ENCODE results near the gene ISYNA1. TPM values are rescaled to one million over a fixed set of nuclear protein-coding genes. Genes with fewer than 3 reads are reported as not detected.

Gene ISYNA1
- total and polyA plus RNA-seq, 2 of the 8 experiments (the other 6 are each of a cell fraction or from before 2014, with no cell fraction given), result 207 to 264 TPM

- no peak overlapping the region for H3K18ac ChIP-seq (ENCODE audit: extremely low read depth, low read length)
- FAIRE-seq (no peak), DNase-seq (ENCODE audit: low read depth in 1 of 2, low spot score in 2 of 2) (no peak)
- peaks cover 5 to 22% (median 18%) of the 10 kb centered on the region in 4 experiments for H3K4me1 ChIP-seq (replicated peaks in 1 of 4; ENCODE audit: control insufficient read depth in 3 of 4, insufficient read depth in 4 of 4, low read length in 3 of 4)
- POLR2A ChIA-PET (ENCODE audit: partially characterized antibody), result interaction anchor here (0.7 to 3.4 kb wide), 11 partner anchors 9 to 337 kb away, joined by 3 to 19 read pairs (median 4); partner anchors contain the start of genes JUND, SSBP4 and UBA52
- no peaks in the 10 kb centered on the region for H3K79me2 ChIP-seq (ENCODE audit: control insufficient read depth in 1 of 2, insufficient read depth in 2 of 2, low read length in 2 of 2)
- H4K20me1 ChIP-seq (replicated peaks in 1 of 2; ENCODE audit: control insufficient read depth in 1 of 2, insufficient read depth in 2 of 2, low read length in 2 of 2), result peaks cover 0 to 14% of the 10 kb centered on the region in 2 experiments
- H2AFZ ChIP-seq (ENCODE audit: low read length), result no peak overlapping the region
- H3K14ac ChIP-seq (ENCODE audit: insufficient read length), result no peak overlapping the region
- no peaks in the 10 kb centered on the region for H3K9me3 ChIP-seq (ENCODE audit: insufficient read depth in 2 of 2, low read depth in 1 of 2, low read length in 1 of 2)
- H2BK20ac ChIP-seq (ENCODE audit: low read length), result no peak overlapping the region
- no peak overlapping the region for H2BK12ac ChIP-seq (ENCODE audit: low read depth, low read length)
- H3K4me2 ChIP-seq (ENCODE audit: insufficient read depth in 1 of 2, low read depth in 2 of 2, low read length in 2 of 2), result no peak overlapping the region
- no peaks in the 10 kb centered on the region for H3K27me3 ChIP-seq (replicated peaks in 1 of 4; ENCODE audit: control insufficient read depth in 3 of 4, extremely low read depth in 1 of 4, insufficient read depth in 3 of 4, low read length in 3 of 4)
- 0 out of 2 replicates have a peak overlapping the region, but pooled peaks have one; percentile 53 for H2AK5ac ChIP-seq (ENCODE audit: low read depth, low read length)
- no peak overlapping the region for H2BK120ac ChIP-seq (replicated peaks; ENCODE audit: low read depth, low read length)
- 85% methylated on average over 19 of the region's 23 CpGs; no CpG with 5 or more reads in 1 of the 2 experiments for WGBS, 2 experiments (ENCODE audit: extremely low coverage in 1 of 2, insufficient coverage in 1 of 2, insufficient read length in 1 of 2, insufficient replicate concordance in 2 of 2, low coverage in 1 of 2, low lambda C conversion rate in 2 of 2, missing lambda C conversion rate in 1 of 2)
- H3K4ac ChIP-seq (replicated peaks; ENCODE audit: insufficient read length, low read depth, low read length), result no peak overlapping the region
- H3K36me3 ChIP-seq (ENCODE audit: control insufficient read depth in 2 of 4, insufficient read depth in 4 of 4, low read length in 3 of 4), result peaks cover 0 to 8% (median 2%) of the 10 kb centered on the region in 4 experiments; a peak in 4 of 8 replicates
- H3K23ac ChIP-seq (ENCODE audit: insufficient read length), result no peak overlapping the region
- no peaks in the 10 kb centered on the region for H3K79me1 ChIP-seq (ENCODE audit: low read depth, low read length)
- no peak overlapping the region; the same call in 1 of the 2 replicates for H4K8ac ChIP-seq (ENCODE audit: extremely low read depth, insufficient read depth, low read length)
- no peak overlapping the region for H3K56ac ChIP-seq (replicated peaks; ENCODE audit: insufficient read length, low read depth, low read length)
- no peak overlapping the region for H3K4me3 ChIP-seq (ENCODE audit: extremely low read depth in 1 of 4, insufficient read depth in 2 of 4, low read depth in 3 of 4, low read length in 4 of 4)
- H4K5ac ChIP-seq (ENCODE audit: insufficient read length, low read depth, low read length), result no peak overlapping the region
- no peak overlapping the region for H3K27ac ChIP-seq (ENCODE audit: low read depth, low read length)
- no peak overlapping the region for H2BK15ac ChIP-seq (ENCODE audit: low read length)
- H3K23me2 ChIP-seq (ENCODE audit: low read depth, low read length), result peaks cover 16% of the 10 kb centered on the region; the same call in 1 of the 2 replicates
- no peak for TF ChIP-seq EP300 (IDR thresholded peaks at IDR 0.05; ENCODE audit: borderline replicate concordance in 1 of 2, low read depth in 2 of 2, low read length in 2 of 2)
- TF ChIP-seq HDAC2 (IDR thresholded peaks at IDR 0.05; ENCODE audit: borderline replicate concordance in 1 of 2, low read depth in 2 of 2, low read length in 2 of 2), result 0 out of 4 replicates have a peak, but pooled peaks of 1 of the 2 experiments have one; percentile 54
- peak; percentile 68; the same call in 1 of the 2 replicates for TF ChIP-seq KDM1A (IDR thresholded peaks at IDR 0.05; ENCODE audit: borderline replicate concordance, low read length)
- H2BK5ac ChIP-seq (ENCODE audit: low read depth, low read length), result no peak overlapping the region
- CTCF ChIA-PET (ENCODE audit: partially characterized antibody), result interaction anchor here (1.0 to 2.4 kb wide), 10 partner anchors 7 to 79 kb away, joined by 3 to 8 read pairs (median 4); no protein-coding TSS in a partner anchor
- no peak overlapping the region for H4K91ac ChIP-seq (replicated peaks; ENCODE audit: insufficient read length, low read length)
- H3K9ac ChIP-seq (replicated peaks in 1 of 4; ENCODE audit: extremely low read depth in 1 of 4, low read depth in 3 of 4, low read length in 3 of 4), result no peak overlapping the region
Measured at GRCh38 chr19:18440936-18441803, 3.2 kb upstream of the ISYNA1 start.
